ENCODE data around the gene RAB40C. TPM values are rescaled to one million over a fixed set of nuclear protein-coding genes. Genes with fewer than 3 reads are reported as not detected.

RAB40C gene
- total RNA-seq, 2 experiments from 2014 or later: 8.9 to 9.6 TPM

- DNase-seq (no peak), ATAC-seq (no peak)
- H3K4me1 Mint-ChIP-seq: peaks cover 8% of the 10 kb centered on the region
- intact Hi-C loops (cut with DNase I, micrococcal nuclease): no loop called here
- no peaks in the 10 kb centered on the region for H3K9me3 Mint-ChIP-seq (ENCODE audit: low read depth)
- no peak overlapping the region for H3K27ac Mint-ChIP-seq
- peaks cover 2% of the 10 kb centered on the region for H3K27me3 Mint-ChIP-seq
- ChIA-PET POLR2A (no interaction called here), CTCF (interaction anchor here (0.9 kb wide), 1 partner anchor 26 kb away, joined by 4 read pairs; no protein-coding TSS in a partner anchor)
- H3K36me3 Mint-ChIP-seq (ENCODE audit: low read depth): peaks cover 18% of the 10 kb centered on the region
- H3K4me3 Mint-ChIP-seq: no peak overlapping the region
Observed at GRCh38 chr16:673399-673991, 83.6 kb downstream of the RAB40C start.

GRCh38 chr16:674214-674881 is 84.5 kb downstream of the RAB40C start:
- Mint-ChIP-seq H3K27ac (no peak overlapping the region), H3K36me3 (ENCODE audit: low read depth) (peaks cover 14% of the 10 kb centered on the region), H3K9me3 (ENCODE audit: low read depth) (no peaks in the 10 kb centered on the region), H3K4me3 (no peak overlapping the region), H3K4me1 (peaks cover 8% of the 10 kb centered on the region), H3K27me3 (peaks cover 2% of the 10 kb centered on the region)
- ChIA-PET POLR2A (no interaction called here), CTCF (no interaction called here)
- intact Hi-C loops (cut with DNase I, micrococcal nuclease): no loop called here
- DNase-seq (no peak), ATAC-seq (no peak)

GRCh38 chr16:674968-675883 is 85.4 kb downstream of the RAB40C start, which contains the start of gene RHBDL1:
Gene RHBDL1 (plus strand): TSS chr16:675671. CDS start chr16:675791, 120 bp downstream.
- H3K4me3 Mint-ChIP-seq: no peak within 1 kb of the TSS
- H3K4me1 Mint-ChIP-seq: peaks cover 11% of the 10 kb centered on the region
- ATAC-seq: no peak
- peak; percentile 45 for DNase-seq
- H3K9me3 Mint-ChIP-seq (ENCODE audit: low read depth): no peaks in the 10 kb centered on the region
- intact Hi-C loops (cut with DNase I, micrococcal nuclease): no loop called here
- ChIA-PET CTCF (interaction anchor here (1.2 kb wide), 1 partner anchor 39 kb away, joined by 3 read pairs; the partner anchor contains the start of gene METTL26), POLR2A (no interaction called here)
- peaks cover 10% of the 10 kb centered on the region for H3K36me3 Mint-ChIP-seq (ENCODE audit: low read depth)
- peaks cover 2% of the 10 kb centered on the region for H3K27me3 Mint-ChIP-seq
- no peak within 1 kb of the TSS for H3K27ac Mint-ChIP-seq

DNA sequence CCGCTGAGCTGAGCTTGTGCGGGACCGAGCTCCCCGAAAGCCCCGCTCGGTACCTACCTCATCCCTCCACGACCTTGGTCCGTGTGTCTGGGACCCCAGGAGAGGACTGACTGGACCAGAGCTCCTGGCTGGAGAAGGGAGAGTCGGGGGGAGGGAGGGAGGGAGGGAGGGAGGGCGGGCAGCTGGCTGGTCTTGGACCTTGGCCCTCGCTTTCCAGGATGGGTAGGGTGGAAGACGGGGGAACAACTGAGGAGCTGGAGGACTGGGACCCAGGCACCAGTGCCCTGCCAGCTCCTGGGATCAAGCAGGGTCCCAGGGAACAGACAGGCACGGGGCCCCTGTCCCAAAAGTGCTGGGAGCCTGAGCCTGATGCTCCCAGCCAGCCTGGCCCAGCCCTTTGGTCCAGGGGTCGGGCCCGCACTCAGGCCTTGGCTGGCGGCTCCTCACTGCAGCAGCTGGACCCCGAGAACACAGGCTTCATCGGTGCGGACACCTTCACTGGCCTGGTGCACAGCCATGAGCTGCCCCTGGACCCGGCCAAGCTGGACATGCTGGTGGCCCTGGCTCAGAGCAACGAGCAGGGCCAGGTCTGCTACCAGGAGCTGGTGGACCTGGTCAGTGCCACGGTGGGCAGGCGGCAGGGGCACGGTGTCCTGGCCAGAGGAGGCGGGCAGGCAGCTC is 86.2 kb downstream of the RAB40C start:
- intact Hi-C loops (cut with DNase I, micrococcal nuclease): no loop called here
- POLR2A ChIA-PET: no interaction called here
- H3K4me3 Mint-ChIP-seq: no peak overlapping the region
- ATAC-seq (no peak), DNase-seq (no peak)
- H3K9me3 Mint-ChIP-seq (ENCODE audit: low read depth): no peaks in the 10 kb centered on the region
- H3K27me3 Mint-ChIP-seq: peaks cover 2% of the 10 kb centered on the region
- no peak overlapping the region for H3K27ac Mint-ChIP-seq
- CTCF ChIA-PET: interaction anchor here (1.2 kb wide), 1 partner anchor 39 kb away, joined by 3 read pairs; the partner anchor contains the start of gene METTL26
- H3K4me1 Mint-ChIP-seq: peaks cover 12% of the 10 kb centered on the region
- peaks cover 9% of the 10 kb centered on the region for H3K36me3 Mint-ChIP-seq (ENCODE audit: low read depth)

GRCh38 chr16:676565-676902 is 86.7 kb downstream of the RAB40C start:
- ChIA-PET CTCF (interaction anchor here (1.2 kb wide), 1 partner anchor 40 kb away, joined by 3 read pairs; the partner anchor contains the start of gene METTL26), POLR2A (no interaction called here)
- ATAC-seq (no peak), DNase-seq (no peak)
- no peak overlapping the region for H3K4me3 Mint-ChIP-seq
- no peak overlapping the region for H3K27ac Mint-ChIP-seq
- peaks cover 17% of the 10 kb centered on the region for H3K4me1 Mint-ChIP-seq
- H3K36me3 Mint-ChIP-seq (ENCODE audit: low read depth): peaks cover 11% of the 10 kb centered on the region
- H3K9me3 Mint-ChIP-seq (ENCODE audit: low read depth): no peaks in the 10 kb centered on the region
- H3K27me3 Mint-ChIP-seq: peaks cover 2% of the 10 kb centered on the region
- intact Hi-C loops (cut with DNase I, micrococcal nuclease): no loop called here

GRCh38 chr16:676913-677312 is 87.0 kb downstream of the RAB40C start:
- peaks cover 14% of the 10 kb centered on the region for H3K36me3 Mint-ChIP-seq (ENCODE audit: low read depth)
- H3K27me3 Mint-ChIP-seq: peaks cover 2% of the 10 kb centered on the region
- no peak overlapping the region for H3K4me3 Mint-ChIP-seq
- peaks cover 21% of the 10 kb centered on the region for H3K4me1 Mint-ChIP-seq
- ATAC-seq: no peak
- intact Hi-C loops (cut with DNase I, micrococcal nuclease): no loop called here
- ChIA-PET CTCF (no interaction called here), POLR2A (no interaction called here)
- H3K27ac Mint-ChIP-seq: no peak overlapping the region
- DNase-seq: no peak
- H3K9me3 Mint-ChIP-seq (ENCODE audit: low read depth): no peaks in the 10 kb centered on the region

DNA sequence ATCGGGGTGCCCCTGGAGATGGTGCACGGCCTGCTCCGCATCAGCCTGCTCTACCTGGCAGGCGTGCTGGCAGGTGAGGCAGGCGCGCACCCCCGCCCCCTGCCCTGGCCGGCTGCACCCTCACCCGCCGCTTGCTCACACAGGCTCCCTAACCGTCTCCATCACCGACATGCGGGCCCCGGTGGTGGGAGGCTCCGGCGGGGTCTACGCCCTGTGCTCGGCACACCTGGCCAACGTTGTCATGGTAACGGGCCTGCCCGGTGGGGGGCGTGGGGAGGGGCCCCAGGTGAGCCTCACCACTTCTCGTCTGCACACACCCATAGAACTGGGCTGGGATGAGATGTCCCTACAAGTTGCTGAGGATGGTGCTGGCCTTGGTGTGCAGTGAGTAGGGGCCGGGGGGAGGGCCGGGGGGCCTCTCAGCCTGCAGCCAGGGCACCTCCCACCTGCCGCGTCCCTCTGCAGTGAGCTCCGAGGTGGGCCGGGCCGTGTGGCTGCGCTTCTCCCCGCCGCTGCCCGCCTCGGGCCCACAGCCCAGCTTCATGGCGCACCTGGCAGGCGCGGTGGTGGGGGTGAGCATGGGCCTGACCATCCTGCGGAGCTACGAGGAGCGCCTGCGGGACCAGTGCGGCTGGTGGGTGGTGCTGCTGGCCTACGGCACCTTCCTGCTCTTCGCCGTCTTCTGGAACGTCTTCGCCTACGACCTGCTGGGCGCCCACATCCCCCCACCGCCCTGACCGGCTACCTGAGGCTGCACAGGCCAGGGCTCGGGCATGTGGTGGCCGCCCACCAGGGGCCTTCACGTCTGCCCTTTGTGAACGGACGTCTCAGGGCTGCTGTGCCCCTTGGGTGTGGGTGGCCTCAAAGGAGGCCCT is 87.7 kb downstream of the RAB40C start:
- CTCF ChIA-PET: no interaction called here
- DNase-seq (no peak), ATAC-seq (no peak)
- intact Hi-C loops (cut with DNase I, micrococcal nuclease): no loop called here
- POLR2A ChIA-PET: interaction anchor here (0.5 kb wide), 1 partner anchor 285 kb away, joined by 4 read pairs; no protein-coding TSS in a partner anchor
- no peak overlapping the region for H3K27ac Mint-ChIP-seq
- peaks cover 2% of the 10 kb centered on the region for H3K27me3 Mint-ChIP-seq
- H3K4me1 Mint-ChIP-seq: peaks cover 27% of the 10 kb centered on the region
- peaks cover 18% of the 10 kb centered on the region for H3K36me3 Mint-ChIP-seq (ENCODE audit: low read depth)
- H3K9me3 Mint-ChIP-seq (ENCODE audit: low read depth): no peaks in the 10 kb centered on the region
- H3K4me3 Mint-ChIP-seq: no peak overlapping the region

DNA sequence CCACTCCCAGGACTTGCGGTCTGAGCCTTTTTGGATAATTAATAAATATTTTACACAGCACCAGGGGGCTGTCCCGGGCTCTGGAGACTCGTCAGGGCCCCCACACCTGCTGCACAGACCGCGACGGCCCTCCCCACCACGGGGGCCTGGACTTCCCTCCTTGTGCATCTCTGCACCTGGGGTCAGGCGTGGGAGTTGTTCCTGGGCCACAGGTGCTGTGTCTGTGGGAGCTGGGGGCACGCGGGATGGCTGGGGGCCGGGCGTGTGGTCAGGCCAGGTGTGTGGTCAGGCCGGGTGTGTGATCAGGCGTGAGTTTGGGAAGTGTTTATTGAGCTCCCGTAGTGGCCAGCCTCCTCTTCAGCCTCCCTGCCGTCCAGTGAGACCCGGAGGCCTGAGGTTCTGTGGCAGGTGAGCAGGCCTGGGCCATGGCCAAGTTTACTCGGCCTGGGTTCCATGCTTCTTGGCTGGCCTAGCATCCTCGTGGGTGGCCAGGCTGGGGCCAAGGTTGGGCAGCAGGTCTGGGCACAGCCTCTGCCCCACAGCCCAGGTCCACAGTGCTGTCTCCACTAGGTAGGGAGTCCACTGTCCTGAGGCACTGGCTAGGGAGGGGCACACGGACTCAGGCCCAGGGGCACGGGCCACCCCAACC is 88.5 kb downstream of the RAB40C start:
- intact Hi-C loops (cut with DNase I, micrococcal nuclease): no loop called here
- no peak overlapping the region for H3K4me3 Mint-ChIP-seq
- H3K4me1 Mint-ChIP-seq: peaks cover 35% of the 10 kb centered on the region
- H3K36me3 Mint-ChIP-seq (ENCODE audit: low read depth): peaks cover 18% of the 10 kb centered on the region
- ChIA-PET POLR2A (interaction anchor here (1.0 kb wide), 1 partner anchor 110 kb away, joined by 4 read pairs; the partner anchor contains the start of genes CHTF18 and RPUSD1), CTCF (interaction anchor here (0.7 to 0.8 kb wide), 2 partner anchors 8 to 10 kb away, joined by 3 to 5 read pairs; partner anchors contain the start of gene RHOT2)
- H3K27ac Mint-ChIP-seq: no peak overlapping the region
- ATAC-seq (no peak), DNase-seq (no peak)
- peaks cover 2% of the 10 kb centered on the region for H3K27me3 Mint-ChIP-seq
- H3K9me3 Mint-ChIP-seq (ENCODE audit: low read depth): no peaks in the 10 kb centered on the region

Data from activated CD4-positive, alpha-beta T cell treated with anti-CD3 and anti-CD28 coated beads for 36 hours (primary cell).